ENCODE data around the gene ZNF217. TPM values are rescaled to one million over a fixed set of nuclear protein-coding genes. Genes with fewer than 3 reads are reported as not detected.
"Not testable (repeated sequence)": the region's sequence is repeated elsewhere in the genome, so short reads cannot be mapped to it uniquely, and the experiment has no call there.

Gene ZNF217
- total and polyA plus RNA-seq, 2 of the 8 experiments (the other 6 are each of a cell fraction or from before 2014, with no cell fraction given): 15.3 to 87.9 TPM

DNA sequence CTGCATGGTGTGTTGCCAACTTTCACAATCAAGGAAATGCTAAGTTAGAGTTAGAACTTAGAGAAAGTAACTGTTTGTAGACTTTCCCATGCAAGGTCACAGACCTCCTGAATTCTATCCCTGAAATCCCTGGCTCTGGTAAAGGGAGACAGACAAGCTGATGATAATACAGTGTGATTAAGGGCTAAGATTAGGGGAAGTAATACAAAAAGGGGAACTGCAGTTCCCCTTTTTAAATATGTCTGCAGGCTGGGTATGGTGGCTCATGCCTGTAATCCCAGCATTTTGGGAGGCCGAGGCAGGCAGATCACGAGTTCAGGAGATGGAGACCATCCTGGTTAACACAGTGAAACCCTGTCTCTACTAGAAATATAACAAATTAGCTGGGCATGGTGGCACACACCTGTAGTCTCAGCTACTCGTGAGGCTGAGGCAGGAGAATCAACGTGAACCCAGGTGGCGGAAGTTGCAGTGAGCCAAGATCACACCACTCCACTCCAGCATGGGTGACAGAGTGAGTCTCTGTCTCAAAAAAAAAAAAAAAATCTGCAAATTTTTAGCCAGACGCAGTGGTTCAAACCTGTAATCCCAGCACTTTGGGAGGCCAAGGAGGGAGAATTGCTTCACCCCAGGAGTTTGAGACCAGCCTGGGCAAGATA is 60.9 kb downstream of the ZNF217 start:
- H3K23me2 ChIP-seq (ENCODE audit: low read depth, low read length); H3K36me3 ChIP-seq (ENCODE audit: control insufficient read depth in 2 of 4, insufficient read depth in 4 of 4, low read length in 3 of 4); H4K8ac ChIP-seq (ENCODE audit: extremely low read depth, insufficient read depth, low read length); H3K56ac ChIP-seq (replicated peaks; ENCODE audit: insufficient read length, low read depth, low read length); H2BK20ac ChIP-seq (ENCODE audit: low read length); H2BK5ac ChIP-seq (ENCODE audit: low read depth, low read length); H3K14ac ChIP-seq (ENCODE audit: insufficient read length); H2BK15ac ChIP-seq (ENCODE audit: low read length); H4K20me1 ChIP-seq (replicated peaks in 1 of 2; ENCODE audit: control insufficient read depth in 1 of 2, insufficient read depth in 2 of 2, low read length in 2 of 2); H3K4me1 ChIP-seq (replicated peaks in 1 of 4; ENCODE audit: control insufficient read depth in 3 of 4, insufficient read depth in 4 of 4, low read length in 3 of 4); H3K4me3 ChIP-seq (ENCODE audit: extremely low read depth in 1 of 4, insufficient read depth in 2 of 4, low read depth in 3 of 4, low read length in 4 of 4); H3K4ac ChIP-seq (replicated peaks; ENCODE audit: insufficient read length, low read depth, low read length); H4K91ac ChIP-seq (replicated peaks; ENCODE audit: insufficient read length, low read length); H4K5ac ChIP-seq (ENCODE audit: insufficient read length, low read depth, low read length); H2AFZ ChIP-seq (ENCODE audit: low read length); H3K9me3 ChIP-seq (ENCODE audit: insufficient read depth in 2 of 2, low read depth in 1 of 2, low read length in 1 of 2); H3K27me3 ChIP-seq (replicated peaks in 1 of 4; ENCODE audit: control insufficient read depth in 3 of 4, extremely low read depth in 1 of 4, insufficient read depth in 3 of 4, low read length in 3 of 4); H3K79me1 ChIP-seq (ENCODE audit: low read depth, low read length); H3K18ac ChIP-seq (ENCODE audit: extremely low read depth, low read length); DNase-seq (ENCODE audit: low read depth in 1 of 2, low spot score in 2 of 2); POLR2A ChIA-PET (ENCODE audit: partially characterized antibody); FAIRE-seq; H3K4me2 ChIP-seq (ENCODE audit: insufficient read depth in 1 of 2, low read depth in 2 of 2, low read length in 2 of 2); H3K23ac ChIP-seq (ENCODE audit: insufficient read length); H3K27ac ChIP-seq (ENCODE audit: low read depth, low read length); H2BK120ac ChIP-seq (replicated peaks; ENCODE audit: low read depth, low read length); H3K9ac ChIP-seq (replicated peaks in 1 of 4; ENCODE audit: extremely low read depth in 1 of 4, low read depth in 3 of 4, low read length in 3 of 4); H2AK5ac ChIP-seq (ENCODE audit: low read depth, low read length); H2BK12ac ChIP-seq (ENCODE audit: low read depth, low read length); H3K79me2 ChIP-seq (ENCODE audit: control insufficient read depth in 1 of 2, insufficient read depth in 2 of 2, low read length in 2 of 2): not testable (repeated sequence)
- 91% methylated on average over 6 of the region's 6 CpGs; no CpG with 5 or more reads in 1 of the 2 experiments for WGBS, 2 experiments (ENCODE audit: extremely low coverage in 1 of 2, insufficient coverage in 1 of 2, insufficient read length in 1 of 2, insufficient replicate concordance in 2 of 2, low coverage in 1 of 2, low lambda C conversion rate in 2 of 2, missing lambda C conversion rate in 1 of 2)
- CTCF ChIA-PET (ENCODE audit: partially characterized antibody): interaction anchor here (0.7 to 1.2 kb wide), 2 partner anchors 115 to 324 kb away, joined by 3 to 4 read pairs; no protein-coding TSS in a partner anchor

Measured in H1 (cell line).